GM18502 (cell line): ENCODE results near the gene C6orf141.

Experiments
- ATAC-seq: cut with Tn5 transposase; IDR thresholded peaks from one replicate; pipeline ENCODE4 v1.9.1; 2021; ENCODE audit warnings: mild to moderate bottlenecking; ENCODE audit not compliant: unreplicated experiment, poor library complexity

Gene C6orf141

DNA sequence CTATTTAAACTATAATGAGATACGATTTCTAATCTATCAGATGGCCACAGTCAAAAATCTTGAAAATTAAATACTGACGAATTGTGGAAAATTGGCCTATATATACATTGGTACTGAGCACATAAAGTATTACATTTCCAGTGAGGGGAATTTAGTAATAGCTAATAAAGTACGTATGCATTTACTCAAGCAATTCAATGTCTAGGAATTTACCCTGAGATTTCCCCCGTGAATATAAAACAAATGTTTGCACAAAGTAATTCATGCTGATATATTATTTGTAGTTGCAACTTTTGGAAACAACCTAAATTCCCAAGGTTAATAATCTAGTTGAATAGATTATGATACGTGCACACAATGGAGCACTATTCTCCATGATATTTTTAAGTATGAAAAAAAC, 14.7 kb upstream of the C6orf141 start:
- ATAC-seq, result no peak

GRCh38 chr6:49539102-49539501, 11.4 kb upstream of the C6orf141 start:
- ATAC-seq, result no peak

DNA sequence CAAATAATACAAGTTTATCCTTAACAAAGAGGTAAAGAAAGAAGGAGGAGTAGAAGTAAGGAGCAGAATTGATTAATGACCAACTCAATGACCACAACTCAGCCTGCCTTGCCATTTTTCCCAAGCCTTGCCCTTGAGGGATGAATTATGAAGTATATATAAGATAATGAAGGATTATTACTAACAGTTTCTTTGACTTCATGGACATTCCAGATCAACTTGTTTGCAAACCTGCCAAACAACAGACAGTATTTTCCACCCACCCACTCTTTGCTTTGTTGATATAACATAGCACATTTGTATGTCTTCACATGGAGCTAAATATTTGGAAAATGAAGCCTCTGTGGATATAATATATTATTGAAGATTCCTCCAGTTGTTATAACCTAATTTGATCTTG, 9.9 kb upstream of the C6orf141 start:
- no peak for ATAC-seq

GRCh38 chr6:49541210-49541724, 9.2 kb upstream of the C6orf141 start:
- no peak for ATAC-seq

DNA sequence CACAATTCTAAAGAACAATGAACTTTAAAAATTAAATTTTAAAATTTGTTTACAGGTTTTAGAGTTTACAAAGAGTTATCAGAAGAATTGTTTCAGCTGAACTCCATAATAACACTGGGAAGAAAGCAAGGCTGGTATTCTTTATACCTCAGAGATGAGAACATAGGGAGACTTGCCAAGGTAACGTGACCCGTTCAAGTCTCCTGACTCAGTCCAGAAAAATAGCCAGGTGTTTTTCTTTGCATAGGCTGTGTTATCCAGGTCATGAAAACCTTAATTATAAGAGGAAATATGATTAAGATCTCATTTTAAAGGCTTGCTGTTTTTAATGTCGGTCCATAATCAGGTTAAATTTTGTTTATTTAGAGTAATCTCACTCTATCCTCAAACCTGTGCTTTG, 8.5 kb upstream of the C6orf141 start:
- no peak for ATAC-seq

DNA sequence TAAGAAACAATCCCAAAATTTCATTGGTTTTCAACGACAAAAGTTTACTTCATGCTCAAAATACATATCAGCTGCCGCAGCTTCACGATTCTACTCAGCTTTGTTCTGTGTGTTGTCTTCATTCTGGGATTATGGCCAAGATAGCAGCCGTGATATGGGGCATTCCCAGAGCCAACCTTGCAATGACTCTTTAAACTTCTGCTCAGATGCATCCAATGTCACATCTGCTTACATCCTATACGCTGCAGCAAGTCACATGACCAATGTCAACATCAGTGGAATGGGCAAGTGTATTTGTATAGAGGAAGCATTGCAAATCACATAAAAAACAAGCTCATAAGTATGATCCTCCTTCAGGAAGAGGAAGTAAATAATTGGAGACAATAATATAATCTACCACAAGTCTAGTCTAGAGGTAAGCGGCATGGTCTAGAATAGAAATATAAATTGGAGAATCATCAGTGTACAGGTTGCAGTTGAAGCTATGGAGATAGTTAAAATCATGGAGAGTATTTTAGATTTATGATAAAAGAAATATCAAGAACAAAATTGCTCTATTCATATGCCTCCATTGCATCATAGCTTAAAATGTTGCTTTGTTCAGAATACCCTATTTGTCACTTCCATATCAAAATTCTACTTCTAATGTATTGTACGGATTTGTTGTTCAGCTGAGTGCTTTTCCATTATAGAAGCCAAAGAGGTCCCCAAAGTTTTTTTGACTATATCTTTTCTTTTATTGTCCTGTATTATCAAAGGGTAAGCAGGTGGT, 7.2 kb upstream of the C6orf141 start:
- ATAC-seq, result no peak

DNA sequence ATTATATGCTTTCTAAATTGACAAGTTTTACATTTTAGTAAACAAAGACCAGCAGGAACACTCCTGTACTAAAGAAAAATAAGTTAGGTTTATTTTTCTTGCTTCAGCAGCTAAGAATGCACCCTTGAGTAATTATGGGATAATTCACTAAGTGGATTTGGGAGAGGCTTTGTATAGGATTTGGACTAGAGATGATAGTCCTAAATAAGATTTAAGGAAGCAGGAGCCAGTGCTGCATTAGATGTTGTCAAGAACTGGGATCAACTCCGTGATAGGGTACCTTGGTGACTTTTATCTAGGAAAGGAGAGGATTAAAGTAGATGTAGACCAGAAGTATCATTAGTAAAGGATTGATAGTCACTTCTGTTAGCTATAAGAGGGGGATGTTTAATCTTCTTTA, 4.1 kb upstream of the C6orf141 start:
- ATAC-seq, result no peak

- ATAC-seq, result no peak
These were observed 1.7 kb upstream of the C6orf141 start for GRCh38 chr6:49548613-49549304.

GRCh38 chr6:49549691-49550491, 577 bp upstream of the C6orf141 start:
- no peak for ATAC-seq

GRCh38 chr6:49551078-49551865, 804 bp downstream of the C6orf141 start:
- peak; percentile 54 for ATAC-seq

DNA sequence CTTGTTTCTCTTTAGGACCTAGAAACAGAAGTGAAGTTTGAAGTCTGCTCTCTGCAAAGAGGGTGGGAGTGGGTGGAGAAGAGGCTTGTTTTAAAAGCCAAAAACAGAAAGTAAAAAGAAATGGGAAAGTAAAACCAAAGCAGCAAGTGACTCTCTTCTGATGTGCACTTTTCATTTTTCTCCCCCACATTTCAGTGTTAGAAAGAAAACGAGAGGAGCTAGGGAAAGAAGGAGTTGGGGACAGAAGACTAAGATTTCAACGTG, 1.3 kb downstream of the C6orf141 start:
- ATAC-seq, result peak; percentile 59

GRCh38 chr6:49552596-49552995, 2.1 kb downstream of the C6orf141 start:
- ATAC-seq, result no peak

GRCh38 chr6:49553384-49553783, 2.9 kb downstream of the C6orf141 start:
- no peak for ATAC-seq

- ATAC-seq, result no peak
These were observed 5.5 kb downstream of the C6orf141 start for GRCh38 chr6:49555951-49556350.

- no peak for ATAC-seq
These were observed 6.0 kb downstream of the C6orf141 start for GRCh38 chr6:49556429-49556837.

- no peak for ATAC-seq
These were observed 6.7 kb downstream of the C6orf141 start for GRCh38 chr6:49557177-49557576.

DNA sequence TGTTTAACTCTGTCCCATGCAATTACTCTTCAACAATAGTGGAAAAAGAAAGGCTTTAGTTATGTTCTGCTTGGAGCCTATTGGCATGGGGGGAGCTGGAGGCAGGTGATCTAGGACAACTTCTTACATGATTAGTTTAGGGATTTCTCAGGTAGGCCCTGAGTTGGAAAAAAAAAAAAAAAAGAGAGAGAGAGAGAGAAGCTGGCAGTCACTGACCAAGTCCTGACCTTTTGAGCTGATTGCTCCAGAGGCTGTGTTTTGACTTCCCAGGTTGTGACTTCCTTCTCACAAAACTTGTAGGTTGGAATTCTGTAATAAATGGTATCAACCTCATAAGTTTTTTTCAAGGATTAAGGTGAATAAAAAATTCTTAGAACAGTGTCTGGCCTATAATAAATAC, 7.8 kb downstream of the C6orf141 start:
- no peak for ATAC-seq

DNA sequence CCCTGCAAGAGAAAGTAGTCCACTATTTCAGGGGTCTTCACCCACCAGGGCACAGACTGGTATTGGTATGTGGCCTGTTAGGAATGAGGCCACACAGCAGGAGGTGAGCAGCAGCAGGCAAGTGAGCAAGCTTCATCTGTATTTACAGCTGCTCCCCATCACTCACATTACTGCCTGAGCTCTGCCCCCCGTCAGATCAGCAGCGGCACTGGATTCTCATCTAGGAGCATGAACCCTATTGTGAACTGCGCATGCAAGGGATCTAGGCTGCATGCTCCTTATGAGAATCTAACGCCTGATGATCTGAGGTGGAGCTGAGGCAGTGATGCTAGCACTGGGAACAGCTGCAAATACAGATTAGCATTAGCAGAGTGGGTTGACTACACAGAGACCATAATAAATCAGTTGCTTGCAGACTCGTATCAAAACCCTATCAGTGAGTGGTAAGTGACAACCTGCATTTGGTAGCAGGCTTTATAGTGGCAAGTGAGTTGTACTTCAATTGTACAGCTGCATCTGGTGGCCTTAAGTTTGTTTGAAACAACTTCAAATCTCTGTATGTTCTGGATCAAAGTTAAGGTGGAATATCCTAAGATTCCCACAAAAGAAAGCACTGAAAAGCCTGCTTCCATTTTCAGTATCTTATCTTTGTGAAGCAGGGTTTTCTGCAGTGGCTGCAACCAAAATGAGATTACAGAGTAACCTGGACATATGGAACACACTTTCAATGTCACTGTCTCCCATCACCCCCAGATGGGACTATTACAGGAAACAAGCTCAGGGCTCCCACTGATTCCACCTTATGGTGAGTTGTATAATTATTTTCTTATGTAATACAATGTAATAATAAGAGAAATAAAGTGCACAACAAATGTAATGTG, 12.8 kb downstream of the C6orf141 start:
- ATAC-seq, result no peak

GRCh38 chr6:49564552-49564951, 14.1 kb downstream of the C6orf141 start:
- ATAC-seq, result no peak
